Stimulated activated CD4-positive, alpha-beta T cell treated with anti-CD3 and anti-CD28 coated beads, Interleukin-15, amount 100 ng/mL, for 24 hours (primary cell): ENCODE results near the gene IFIT3.

Experiments
- DNase-seq: peaks from one replicate; pipeline ENCODE4 v3.0.0-alpha.2; 2020

The IFIT3 gene

DNA sequence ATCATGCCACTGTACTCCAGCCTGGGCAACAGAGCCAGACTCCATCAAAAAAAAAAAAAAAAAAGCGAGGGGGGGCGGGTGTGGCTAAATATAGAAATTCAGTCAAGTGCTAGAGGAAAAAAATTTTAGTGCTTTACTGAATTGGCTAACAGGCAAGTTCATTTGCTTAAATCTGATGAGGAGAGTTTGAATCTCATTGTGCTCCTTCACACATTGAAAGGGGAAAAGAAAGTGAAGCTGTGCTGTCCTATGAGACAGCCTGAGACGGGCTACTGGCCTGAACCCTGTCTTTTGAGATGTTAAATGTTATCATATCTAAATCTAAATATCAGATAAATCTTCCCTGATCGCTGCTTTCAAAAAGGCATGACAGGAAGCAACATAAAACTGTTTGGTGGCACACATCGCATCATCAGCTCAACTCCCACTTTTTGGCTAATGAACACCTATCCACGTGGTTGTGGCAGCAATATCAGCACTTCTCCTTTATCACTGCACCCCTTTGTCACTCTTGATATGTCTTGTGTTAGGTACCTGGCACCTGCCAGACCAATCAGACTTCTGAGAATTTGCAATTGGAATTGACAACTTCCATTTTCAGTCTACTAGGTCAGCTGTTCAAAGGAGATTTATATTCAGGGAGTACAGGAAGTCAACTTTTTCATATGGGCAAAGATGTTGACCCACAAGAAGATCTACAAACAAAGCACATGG is 36.1 kb downstream of the IFIT3 start:
- DNase-seq, result no peak

DNA sequence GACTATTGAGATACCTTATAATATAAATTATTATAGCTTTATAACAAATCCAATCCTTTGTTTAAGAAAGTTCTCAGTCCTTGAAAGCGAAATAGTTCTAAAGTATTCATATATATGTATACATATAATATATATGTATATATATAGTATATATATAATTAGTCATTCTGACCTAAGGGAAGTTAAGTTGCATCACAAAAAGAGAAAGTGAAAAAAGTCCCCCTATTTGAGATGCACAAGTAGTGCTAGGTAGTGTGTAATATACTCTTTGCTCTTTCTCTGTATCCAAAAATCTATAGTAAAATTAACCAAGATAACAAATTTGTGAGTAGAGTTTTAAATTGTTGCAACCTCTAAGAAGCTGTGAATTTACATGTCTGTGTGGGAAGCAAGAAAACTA is 36.7 kb downstream of the IFIT3 start:
- DNase-seq, result no peak

DNA sequence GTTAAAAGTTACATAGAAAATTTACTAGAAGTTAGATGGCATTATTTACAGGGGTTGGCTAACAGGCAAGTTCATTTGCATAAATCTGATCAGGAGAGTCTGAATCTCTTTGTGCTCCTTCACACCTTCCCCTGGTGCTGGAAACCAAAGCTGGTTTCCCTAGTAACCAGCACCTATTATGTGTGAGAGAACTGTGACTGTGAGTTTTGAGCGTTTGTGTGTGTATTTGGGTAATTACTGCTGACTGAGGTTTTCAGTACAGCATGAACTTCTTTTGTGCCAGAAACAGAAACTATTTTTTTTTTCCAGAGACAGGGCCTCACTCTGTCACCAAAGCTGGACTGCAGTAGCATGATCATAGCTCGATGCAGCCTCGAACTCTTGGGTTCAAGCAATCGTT is 39.7 kb downstream of the IFIT3 start:
- DNase-seq, result no peak

DNA sequence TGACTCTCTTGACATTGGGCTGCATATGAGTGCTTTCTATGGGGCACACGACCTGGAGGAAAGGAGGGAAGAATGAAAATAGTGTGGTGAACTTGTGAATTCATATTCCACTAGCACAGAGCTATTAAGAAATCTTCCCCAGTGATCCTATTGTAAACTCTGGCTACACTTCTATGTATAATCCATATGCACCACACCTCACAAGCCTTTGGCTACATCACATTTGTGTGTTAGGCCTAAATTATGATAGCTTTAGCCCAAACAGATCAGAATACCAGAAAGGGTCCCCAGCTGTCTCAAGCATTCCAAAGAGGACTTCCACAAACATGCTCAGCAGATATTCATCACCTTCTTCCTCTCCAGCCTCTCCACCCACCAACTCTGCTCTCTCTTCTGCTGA is 40.3 kb downstream of the IFIT3 start:
- no peak for DNase-seq

DNA sequence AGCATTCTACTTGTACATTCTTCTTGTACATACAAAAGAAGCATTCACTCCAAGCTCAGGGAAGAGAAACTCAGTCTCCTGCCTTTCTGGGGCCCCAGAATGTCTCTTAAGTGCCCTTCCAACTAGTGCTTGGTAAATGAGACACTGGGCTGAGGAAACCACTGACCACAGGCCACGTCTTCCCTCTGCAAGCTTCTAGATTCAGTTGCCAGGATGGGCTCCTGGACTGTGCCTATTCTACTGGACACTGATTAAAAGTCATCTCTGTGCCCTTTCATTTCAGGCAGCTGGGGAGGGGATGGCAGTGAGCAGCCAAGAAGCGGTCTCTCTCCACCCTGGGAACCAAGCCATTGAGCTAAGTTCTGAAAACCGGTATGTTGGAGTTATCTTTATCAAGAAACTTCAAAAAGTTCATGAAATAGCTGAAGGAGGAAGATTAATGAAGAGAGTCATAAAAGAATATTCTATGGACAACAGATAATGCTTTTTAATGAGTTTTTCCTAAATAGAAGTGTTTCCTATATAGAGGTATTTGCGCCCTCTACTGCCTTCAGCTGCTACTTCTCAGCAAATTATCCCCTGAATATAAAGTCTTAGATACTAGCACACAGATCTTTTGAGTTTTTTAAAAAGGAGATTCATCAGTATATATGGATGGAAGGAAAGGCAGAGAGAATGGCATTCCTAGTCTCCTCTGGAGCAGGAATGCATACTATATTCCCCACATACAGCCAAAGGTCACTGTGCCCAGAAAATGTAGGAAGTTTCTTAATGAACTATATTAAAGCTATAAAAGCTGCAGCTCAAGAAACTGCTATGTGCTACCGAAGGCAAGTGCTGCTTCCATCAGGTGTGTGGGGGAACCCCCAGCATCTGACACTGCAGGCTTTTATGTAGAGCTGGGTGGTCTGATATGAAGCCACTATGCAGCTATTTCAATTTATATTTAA is 41.6 kb downstream of the IFIT3 start:
- no peak for DNase-seq

DNA sequence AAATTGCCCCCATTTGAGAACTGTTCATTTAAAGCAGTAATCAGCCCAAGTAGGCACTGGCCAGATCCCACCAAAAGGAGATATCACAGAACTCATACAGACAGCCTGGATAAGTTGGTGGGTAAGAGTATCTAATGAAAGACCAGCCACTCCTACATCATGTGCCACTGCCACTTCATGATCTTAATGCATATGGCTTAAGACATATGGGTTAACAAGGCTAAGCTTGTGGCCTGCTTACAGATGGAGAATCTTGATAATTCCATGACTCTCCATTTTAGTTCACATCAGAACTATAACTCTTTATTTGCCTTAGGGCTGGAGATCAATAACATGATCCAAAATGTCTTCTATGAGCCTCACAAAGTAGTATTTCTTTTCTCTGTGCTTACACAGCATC is 43.3 kb downstream of the IFIT3 start:
- no peak for DNase-seq

DNA sequence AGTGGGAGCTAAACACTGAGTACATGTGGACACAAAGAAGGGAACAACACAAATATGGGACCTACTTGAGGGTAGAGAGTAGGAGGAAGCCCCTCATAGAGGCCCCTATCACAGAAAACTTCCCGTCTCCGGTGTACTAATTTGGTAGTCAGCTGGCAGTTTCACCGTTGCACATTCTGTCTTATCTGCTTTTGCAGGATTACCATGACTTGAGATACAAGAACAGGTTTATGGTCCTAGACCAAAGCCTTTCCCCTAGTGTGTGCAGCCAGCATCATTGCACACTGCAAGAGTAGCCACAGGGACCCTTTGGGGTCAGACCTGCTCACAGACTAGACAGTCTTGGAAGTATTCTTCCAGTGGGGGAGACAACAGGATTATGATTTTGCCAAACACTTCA is 44.2 kb downstream of the IFIT3 start:
- no peak for DNase-seq

DNA sequence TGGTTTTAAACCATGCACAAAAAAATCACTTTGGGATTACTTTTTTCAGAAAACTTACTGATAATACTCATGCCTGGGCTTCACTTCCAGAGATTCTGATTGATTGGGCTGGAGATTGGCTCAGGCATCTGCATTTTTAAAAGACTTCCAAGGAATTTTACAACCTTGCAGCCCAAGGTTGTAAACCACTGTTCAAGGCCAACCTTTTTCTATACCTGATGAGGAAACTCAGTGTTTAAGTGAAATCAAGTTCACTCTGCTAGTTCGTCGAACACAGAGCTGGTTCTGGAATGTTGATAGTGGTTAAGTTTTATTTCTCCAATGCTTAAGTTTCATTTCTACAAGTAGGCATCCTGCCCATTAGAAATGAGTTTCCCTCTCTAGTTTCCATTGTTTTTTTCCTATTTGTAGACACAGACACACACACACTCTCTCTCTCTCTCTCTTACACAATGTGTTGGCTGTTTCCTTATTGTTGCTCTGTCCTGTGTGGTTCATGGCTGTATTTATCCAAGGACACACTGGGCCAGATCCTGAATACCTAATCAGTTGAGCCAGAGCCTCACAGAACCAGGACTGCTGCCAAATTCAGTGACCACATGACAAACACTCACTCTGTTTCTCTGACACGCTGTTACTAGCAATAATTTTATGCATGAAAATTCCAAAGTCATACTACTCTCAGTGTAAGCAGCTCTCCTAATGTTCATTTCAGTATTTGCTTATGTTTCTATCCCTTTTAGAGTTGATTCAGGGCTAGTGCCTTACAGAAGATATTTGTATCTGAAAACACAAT is 46.3 kb downstream of the IFIT3 start:
- no peak for DNase-seq

DNA sequence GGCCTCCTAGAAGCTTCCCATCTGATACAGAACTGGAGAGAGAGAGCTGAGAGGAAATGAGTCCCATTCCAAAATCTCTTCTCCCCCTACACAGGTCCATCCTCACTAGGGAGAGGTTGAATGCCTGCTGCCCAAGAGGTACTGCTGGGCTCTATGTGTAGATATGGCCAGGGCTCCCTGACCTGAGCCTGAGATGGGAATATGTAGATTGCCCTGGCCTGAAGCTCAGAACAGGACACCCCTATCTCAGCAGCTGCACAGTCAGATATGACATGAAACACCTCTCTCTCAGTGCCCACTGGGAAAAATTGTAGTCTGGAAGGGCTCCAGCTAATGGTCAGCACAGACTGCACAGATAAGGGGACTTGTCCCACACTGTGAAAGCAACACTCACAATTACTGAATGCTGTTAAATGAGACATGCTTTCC is 46.9 kb downstream of the IFIT3 start:
- no peak for DNase-seq

DNA sequence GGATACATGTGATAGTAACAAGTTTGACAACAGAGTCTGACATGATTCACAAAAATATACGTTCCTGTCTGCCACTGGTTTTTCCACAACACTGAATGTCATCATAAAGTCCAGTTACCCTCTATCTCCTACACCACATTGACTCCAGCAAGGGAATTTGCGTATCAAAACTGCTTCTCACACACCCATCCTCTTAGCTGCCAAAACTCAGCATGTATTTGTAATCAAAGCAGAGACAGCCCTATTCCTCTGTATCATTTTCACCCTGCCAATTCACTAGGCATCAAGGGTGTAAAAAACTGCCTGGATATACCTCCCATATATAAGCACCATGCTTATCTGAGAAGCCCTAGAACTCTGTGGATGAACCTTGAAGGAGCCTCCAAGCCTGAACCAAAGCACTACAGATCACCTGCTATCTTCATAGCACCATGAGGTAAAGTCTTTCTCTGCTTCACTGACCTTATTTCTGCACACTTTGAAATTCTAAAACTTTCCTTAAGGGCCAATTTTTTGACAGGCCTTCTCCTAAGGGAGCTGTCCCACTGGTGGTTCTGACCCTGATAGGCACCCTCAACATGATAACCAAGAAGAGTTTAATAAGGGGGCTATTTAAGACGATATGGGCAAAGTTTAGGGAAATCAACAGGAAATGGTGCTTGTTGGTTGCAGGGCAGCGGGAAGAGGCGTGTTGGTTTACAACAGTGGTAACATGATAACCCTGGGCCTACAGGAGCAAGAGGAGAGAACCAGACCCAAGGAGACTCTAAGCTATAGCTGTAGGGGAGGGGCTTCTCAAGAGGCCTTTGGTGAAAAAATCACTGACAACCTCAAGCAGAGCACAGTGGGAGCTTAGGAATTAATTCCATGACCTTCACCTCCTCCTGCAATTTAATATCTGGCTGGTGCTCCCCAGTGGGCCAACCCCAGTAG is 50.2 kb downstream of the IFIT3 start, which contains the start of gene IFIT1B:
Gene IFIT1B (plus strand): TSS at position 352 of the 933 bp plus-strand sequence. CDS start 80 bp downstream, at position 432.
- DNase-seq, result no peak

DNA sequence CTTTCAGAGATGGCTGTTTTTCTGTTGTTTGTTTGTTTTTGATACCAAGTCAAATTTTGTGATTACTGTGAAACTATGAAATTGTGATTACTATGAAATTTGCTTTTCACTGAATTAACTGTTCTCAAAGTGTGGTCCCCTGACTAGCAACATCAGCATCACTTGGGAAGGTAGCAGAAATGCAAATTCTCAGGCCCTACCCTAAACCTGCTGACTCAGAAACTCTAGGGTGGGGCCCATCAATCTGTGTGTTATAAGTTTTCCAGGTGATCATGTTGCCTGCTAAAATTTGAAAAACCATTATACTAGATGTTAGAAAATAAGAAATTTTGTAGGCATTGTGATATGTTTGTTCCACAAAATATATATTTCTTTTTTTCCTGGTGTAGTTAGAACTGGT is 51.3 kb downstream of the IFIT3 start:
- no peak for DNase-seq

DNA sequence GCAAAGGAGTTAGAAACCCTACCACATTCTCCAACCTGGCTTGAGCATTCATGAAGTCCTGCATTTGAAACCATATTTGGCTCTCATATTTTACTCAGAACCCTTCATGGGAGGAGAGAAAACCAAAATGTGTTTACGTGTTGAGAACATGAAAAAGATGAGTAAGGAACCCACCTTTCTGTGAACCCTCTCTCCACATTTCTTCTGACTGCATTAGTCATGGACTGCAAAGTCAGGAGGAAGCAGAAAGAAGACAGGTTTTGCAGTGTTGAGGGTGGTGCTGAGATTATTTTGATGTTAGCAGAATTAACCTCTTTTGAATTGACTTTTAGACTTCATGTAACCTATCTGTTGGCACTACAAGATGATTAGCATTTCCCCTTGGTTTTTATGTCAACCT is 55.0 kb downstream of the IFIT3 start:
- no peak for DNase-seq

DNA sequence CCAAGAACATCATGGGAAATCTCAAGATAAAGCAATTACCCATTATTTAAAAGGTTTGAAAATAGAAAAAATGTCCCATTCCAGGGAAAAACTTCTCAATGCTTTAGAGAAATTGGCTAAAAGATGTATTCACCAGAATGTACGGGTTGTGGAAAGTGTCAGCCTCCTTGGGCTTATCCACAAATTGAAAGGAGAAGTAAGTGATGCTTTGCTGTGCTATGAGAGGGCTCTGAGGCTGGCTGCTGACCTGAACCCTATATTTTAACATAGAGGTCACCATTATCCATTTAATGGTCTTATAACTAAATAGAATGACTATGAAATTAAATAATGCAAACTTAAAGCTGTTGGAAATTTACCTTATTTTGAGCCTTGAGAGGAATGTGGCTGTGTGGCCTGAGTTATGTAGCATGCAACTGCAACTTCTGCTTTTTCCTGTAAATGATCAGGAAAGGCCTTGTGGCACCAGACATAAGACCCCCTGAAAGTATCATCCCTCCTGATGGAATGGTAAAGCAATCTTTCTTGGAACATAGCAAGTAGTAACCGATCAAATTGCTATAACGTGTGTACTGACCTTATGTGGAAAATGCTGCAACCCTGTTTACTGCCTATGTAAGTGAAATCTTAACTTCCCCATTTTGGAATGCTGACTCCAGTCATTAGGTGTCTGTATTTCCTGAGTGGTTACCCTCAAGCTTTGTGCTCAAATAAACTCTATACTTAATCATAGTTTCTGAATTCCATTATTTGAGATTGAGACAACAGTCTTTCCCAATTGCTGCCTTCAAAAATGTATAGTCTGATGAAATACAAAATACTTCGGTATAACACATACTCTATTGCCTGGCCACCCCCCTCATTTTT is 56.9 kb downstream of the IFIT3 start:
- DNase-seq, result no peak

DNA sequence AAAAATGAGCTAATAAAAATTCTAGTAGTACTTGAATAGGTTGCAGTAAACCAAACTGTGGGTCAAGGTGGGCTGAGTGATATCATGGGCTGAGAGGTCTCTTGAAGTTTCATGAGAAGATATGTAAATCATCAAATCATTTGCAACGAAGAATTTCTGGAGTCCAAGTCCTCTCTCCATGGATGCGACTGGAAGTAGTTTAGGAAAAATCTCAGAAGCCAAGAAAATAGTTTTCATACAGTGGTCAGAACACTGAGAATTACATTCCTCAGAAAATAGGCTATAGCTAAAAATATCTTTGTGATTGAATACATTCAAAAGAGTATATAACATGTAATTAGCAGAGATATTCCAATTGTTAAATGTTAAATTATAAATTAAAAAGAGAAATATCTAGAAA is 61.0 kb downstream of the IFIT3 start:
- DNase-seq, result no peak

DNA sequence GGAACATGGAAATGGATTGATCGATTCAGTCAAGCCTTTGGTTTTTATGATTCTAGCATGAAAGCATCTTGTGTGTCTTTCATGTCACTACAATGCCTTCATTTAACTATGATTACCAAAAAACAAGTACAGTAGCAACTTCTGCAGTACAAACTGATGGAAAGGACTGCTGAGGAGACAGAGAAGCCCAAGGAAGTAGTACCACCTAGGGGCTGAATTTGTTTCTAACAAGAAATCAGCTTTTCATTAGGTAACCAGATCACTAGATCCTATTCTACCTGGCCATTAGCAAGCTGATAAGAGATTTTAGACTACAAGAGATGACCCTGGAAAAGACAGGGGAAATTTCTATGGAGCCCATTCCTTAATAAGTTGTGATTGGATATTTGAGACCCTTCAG is 61.5 kb downstream of the IFIT3 start:
- no peak for DNase-seq
